GM19035 (cell line): ENCODE data around the gene RELL2.

Experiments
- ATAC-seq: cut with Tn5 transposase; IDR thresholded peaks from one replicate; pipeline ENCODE4 v1.9.1; 2021; ENCODE audit not compliant: unreplicated experiment

RELL2 gene

GRCh38 chr5:141675672-141676071 is 38.9 kb downstream of the RELL2 start:
- no peak for ATAC-seq

- no peak for ATAC-seq
Observed at GRCh38 chr5:141677415-141677814, 40.6 kb downstream of the RELL2 start.

GRCh38 chr5:141680178-141680577 is 43.4 kb downstream of the RELL2 start:
- ATAC-seq: no peak

GRCh38 chr5:141680751-141681201 is 44.0 kb downstream of the RELL2 start:
- ATAC-seq: no peak

GRCh38 chr5:141681295-141681694 is 44.5 kb downstream of the RELL2 start:
- no peak for ATAC-seq

- ATAC-seq: no peak
Observed at GRCh38 chr5:141681695-141682641, 45.2 kb downstream of the RELL2 start, which contains the start of gene ARAP3. TSS of gene ARAP3 (minus strand) at chr5:141682230. CDS start at chr5:141680486, 1,744 bp downstream.

GRCh38 chr5:141683596-141684141 is 46.9 kb downstream of the RELL2 start:
- no peak for ATAC-seq

GRCh38 chr5:141685591-141685990 is 48.8 kb downstream of the RELL2 start:
- no peak for ATAC-seq

GRCh38 chr5:141686648-141687416 is 50.0 kb downstream of the RELL2 start:
- ATAC-seq: no peak
